Ishikawa (cell line): Measurements from ENCODE around the gene NANOS1.

Experiments used
- EP300 ChIP-seq: IDR thresholded peaks from 2 replicates; pipeline ENCODE4 v1.6.1; 2012; ENCODE audit warnings: borderline replicate concordance
- RAD21 ChIP-seq: IDR thresholded peaks from 2 replicates; pipeline ENCODE4 v1.6.1; 2012; ENCODE audit warnings: low read depth
- YY1 ChIP-seq: IDR thresholded peaks from 2 replicates; pipeline ENCODE4 v1.6.1; 2012; ENCODE audit warnings: low read depth
- ZBTB7A ChIP-seq: IDR thresholded peaks from 2 replicates; pipeline ENCODE4 v1.6.1; 2012; ENCODE audit warnings: low read depth
- TF ChIP-seq, protein P1 (sequence below): IDR thresholded peaks from 2 replicates; pipeline ENCODE4 v1.6.1; 2012; ENCODE audit warnings: low read depth, mild to moderate bottlenecking

DNA sequence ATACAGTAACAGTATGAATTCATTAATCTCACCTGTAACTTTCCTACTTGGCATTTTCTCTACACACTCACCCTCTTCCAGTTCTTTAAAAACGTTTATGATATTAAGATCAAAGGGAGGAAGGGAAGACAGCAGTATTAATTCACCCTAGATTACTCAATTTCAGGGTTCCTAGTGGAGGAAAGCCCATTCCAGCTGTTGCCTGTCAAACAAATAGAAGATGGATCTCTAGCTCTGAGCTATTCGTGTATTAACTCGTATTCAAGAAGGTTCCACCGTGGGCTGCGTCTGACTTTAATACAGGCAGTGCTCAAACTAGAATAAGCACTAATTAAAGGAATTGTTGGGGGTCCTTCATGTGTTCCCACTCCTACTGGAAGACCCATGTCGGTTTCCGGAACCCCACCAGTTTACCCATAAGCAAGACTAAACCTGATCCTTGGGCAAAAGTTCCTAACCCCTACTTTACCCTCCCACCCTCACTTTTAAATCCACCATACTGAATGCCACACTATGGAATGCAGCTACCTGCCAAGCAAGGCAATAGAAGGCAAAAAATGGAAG lies 2.1 kb downstream of the NANOS1 start:
- TF ChIP-seq EP300: no peak
- no peak for TF ChIP-seq ZBTB7A
- TF ChIP-seq YY1: no peak
- TF ChIP-seq, protein P1, sequence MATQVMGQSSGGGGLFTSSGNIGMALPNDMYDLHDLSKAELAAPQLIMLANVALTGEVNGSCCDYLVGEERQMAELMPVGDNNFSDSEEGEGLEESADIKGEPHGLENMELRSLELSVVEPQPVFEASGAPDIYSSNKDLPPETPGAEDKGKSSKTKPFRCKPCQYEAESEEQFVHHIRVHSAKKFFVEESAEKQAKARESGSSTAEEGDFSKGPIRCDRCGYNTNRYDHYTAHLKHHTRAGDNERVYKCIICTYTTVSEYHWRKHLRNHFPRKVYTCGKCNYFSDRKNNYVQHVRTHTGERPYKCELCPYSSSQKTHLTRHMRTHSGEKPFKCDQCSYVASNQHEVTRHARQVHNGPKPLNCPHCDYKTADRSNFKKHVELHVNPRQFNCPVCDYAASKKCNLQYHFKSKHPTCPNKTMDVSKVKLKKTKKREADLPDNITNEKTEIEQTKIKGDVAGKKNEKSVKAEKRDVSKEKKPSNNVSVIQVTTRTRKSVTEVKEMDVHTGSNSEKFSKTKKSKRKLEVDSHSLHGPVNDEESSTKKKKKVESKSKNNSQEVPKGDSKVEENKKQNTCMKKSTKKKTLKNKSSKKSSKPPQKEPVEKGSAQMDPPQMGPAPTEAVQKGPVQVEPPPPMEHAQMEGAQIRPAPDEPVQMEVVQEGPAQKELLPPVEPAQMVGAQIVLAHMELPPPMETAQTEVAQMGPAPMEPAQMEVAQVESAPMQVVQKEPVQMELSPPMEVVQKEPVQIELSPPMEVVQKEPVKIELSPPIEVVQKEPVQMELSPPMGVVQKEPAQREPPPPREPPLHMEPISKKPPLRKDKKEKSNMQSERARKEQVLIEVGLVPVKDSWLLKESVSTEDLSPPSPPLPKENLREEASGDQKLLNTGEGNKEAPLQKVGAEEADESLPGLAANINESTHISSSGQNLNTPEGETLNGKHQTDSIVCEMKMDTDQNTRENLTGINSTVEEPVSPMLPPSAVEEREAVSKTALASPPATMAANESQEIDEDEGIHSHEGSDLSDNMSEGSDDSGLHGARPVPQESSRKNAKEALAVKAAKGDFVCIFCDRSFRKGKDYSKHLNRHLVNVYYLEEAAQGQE: no peak
- TF ChIP-seq RAD21: no peak
